DOHH2 (cell line): ENCODE data around the gene ZNG1A.
"Not testable (repeated sequence)": the region's sequence is repeated elsewhere in the genome, so short reads cannot be mapped to it uniquely, and the experiment has no call there.

ENCODE experiments used
- EZH2phosphoT487 ChIP-seq: fragments of 200-600 bp; sonication (generic); IDR thresholded peaks from 2 replicates; pipeline ENCODE4 v1.6.1; 2017; ENCODE audit warnings: borderline replicate concordance, mild to moderate bottlenecking, antibody characterized with exemption, low read length, moderate library complexity, mixed read lengths
- TF ChIP-seq, protein P1 (sequence below): fragments of 200-600 bp; sonication (generic); IDR thresholded peaks from one replicate; pipeline ENCODE4 v1.5.1; 2014; ENCODE audit warnings: antibody characterized with exemption, mild to moderate bottlenecking, low read depth, low read length; ENCODE audit not compliant: poor library complexity, severe bottlenecking

GRCh38 chr9:99867-100266 is 79.0 kb downstream of the ZNG1A start:
- TF ChIP-seq, protein P1, sequence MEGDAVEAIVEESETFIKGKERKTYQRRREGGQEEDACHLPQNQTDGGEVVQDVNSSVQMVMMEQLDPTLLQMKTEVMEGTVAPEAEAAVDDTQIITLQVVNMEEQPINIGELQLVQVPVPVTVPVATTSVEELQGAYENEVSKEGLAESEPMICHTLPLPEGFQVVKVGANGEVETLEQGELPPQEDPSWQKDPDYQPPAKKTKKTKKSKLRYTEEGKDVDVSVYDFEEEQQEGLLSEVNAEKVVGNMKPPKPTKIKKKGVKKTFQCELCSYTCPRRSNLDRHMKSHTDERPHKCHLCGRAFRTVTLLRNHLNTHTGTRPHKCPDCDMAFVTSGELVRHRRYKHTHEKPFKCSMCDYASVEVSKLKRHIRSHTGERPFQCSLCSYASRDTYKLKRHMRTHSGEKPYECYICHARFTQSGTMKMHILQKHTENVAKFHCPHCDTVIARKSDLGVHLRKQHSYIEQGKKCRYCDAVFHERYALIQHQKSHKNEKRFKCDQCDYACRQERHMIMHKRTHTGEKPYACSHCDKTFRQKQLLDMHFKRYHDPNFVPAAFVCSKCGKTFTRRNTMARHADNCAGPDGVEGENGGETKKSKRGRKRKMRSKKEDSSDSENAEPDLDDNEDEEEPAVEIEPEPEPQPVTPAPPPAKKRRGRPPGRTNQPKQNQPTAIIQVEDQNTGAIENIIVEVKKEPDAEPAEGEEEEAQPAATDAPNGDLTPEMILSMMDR: not testable (repeated sequence)
- TF ChIP-seq EZH2phosphoT487: not testable (repeated sequence)
